GM12878 (cell line): ENCODE measurements around the gene CCDC83.

Experiments used
- CHD2 ChIP-seq: IDR thresholded peaks from 2 replicates; pipeline ENCODE4 v1.6.1; 2011; ENCODE audit warnings: low read depth, low read length, improper control_type of control experiment, borderline replicate concordance
- CHD4 ChIP-seq: fragments of 200-600 bp; sonication (generic); IDR thresholded peaks from 2 replicates; pipeline ENCODE4 v1.6.1; 2016; ENCODE audit warnings: mild to moderate bottlenecking
- CTCF ChIP-seq, 3 experiments: IDR thresholded peaks in 2 of 3; conservative IDR thresholded peaks in 1 of 3; 2 replicates each; pipeline ENCODE4 v1.5.1; 2011; ENCODE audit warnings: low read depth in 3 of 3, low read length in 3 of 3, mild to moderate bottlenecking in 3 of 3, control low read depth in 2 of 3, moderate library complexity in 2 of 3, inconsistent platforms in 1 of 3, mixed read lengths in 1 of 3; ENCODE audit not compliant: control insufficient read depth in 2 of 3, insufficient read depth in 1 of 3; ENCODE audit errors: extremely low read depth in 1 of 3
- IRF4 ChIP-seq: IDR thresholded peaks from 2 replicates; pipeline ENCODE4 v1.6.1; 2011; ENCODE audit warnings: low read depth, low read length
- RAD21 ChIP-seq: IDR thresholded peaks from 2 replicates; pipeline ENCODE4 v1.6.1; 2011; ENCODE audit warnings: mild to moderate bottlenecking, low read depth, low read length, moderate library complexity; ENCODE audit not compliant: insufficient read depth
- SMARCA5 ChIP-seq: fragments of 450-650 bp; IDR thresholded peaks from 2 replicates; pipeline ENCODE4 v1.6.1; 2017; ENCODE audit warnings: mild to moderate bottlenecking

- no peak for TF ChIP-seq RAD21
- no peak for TF ChIP-seq CTCF (IDR thresholded peaks at IDR 0.05 in 2 of 3, conservative IDR thresholded peaks at IDR 0.05 in 1 of 3; ENCODE audit: control insufficient read depth in 2 of 3, extremely low read depth in 1 of 3, insufficient read depth in 1 of 3, low read depth in 3 of 3, low read length in 3 of 3)
- TF ChIP-seq SMARCA5 = no peak
- no peak for TF ChIP-seq CHD4
- TF ChIP-seq IRF4 = no peak
- no peak for TF ChIP-seq CHD2
These were observed 105.9 kb downstream of the CCDC83 start for GRCh38 chr11:85961130-85961529.
